PFSK-1 (cell line): ENCODE measurements around the gene CDK5RAP1.

ENCODE experiments used
- FOXP2 ChIP-seq: optimal IDR thresholded peaks from 2 replicates; pipeline ENCODE3; 2011; ENCODE audit warnings: borderline replicate concordance, control low read depth, inconsistent platforms; ENCODE audit not compliant: insufficient read depth; ENCODE audit errors: extremely low read length, extremely low read depth
- POLR2AphosphoS5 ChIP-seq: IDR thresholded peaks from 2 replicates; pipeline ENCODE4 v1.6.1; 2012; ENCODE audit warnings: low read depth, mild to moderate bottlenecking, control low read depth, low read length, moderate library complexity
- REST ChIP-seq, 2 experiments: IDR thresholded peaks; 2 replicates each; pipeline versions ENCODE4 v1.6.1 to v1.8.0; 2011 to 2012; ENCODE audit warnings: low read depth in 2 of 2, low read length in 2 of 2, control low read depth in 1 of 2, inconsistent platforms in 1 of 2, mild to moderate bottlenecking in 1 of 2, moderate library complexity in 1 of 2; ENCODE audit not compliant: insufficient read depth in 1 of 2
- SIN3A ChIP-seq: IDR thresholded peaks from 2 replicates; pipeline ENCODE4 v1.6.1; 2012; ENCODE audit warnings: mild to moderate bottlenecking, low read length, moderate library complexity, borderline replicate concordance; ENCODE audit not compliant: insufficient read depth
- TAF1 ChIP-seq: IDR thresholded peaks from 2 replicates; pipeline ENCODE4 v1.6.1; 2012; ENCODE audit warnings: low read length, control low read depth, borderline replicate concordance; ENCODE audit not compliant: insufficient read depth

CDK5RAP1 gene

DNA sequence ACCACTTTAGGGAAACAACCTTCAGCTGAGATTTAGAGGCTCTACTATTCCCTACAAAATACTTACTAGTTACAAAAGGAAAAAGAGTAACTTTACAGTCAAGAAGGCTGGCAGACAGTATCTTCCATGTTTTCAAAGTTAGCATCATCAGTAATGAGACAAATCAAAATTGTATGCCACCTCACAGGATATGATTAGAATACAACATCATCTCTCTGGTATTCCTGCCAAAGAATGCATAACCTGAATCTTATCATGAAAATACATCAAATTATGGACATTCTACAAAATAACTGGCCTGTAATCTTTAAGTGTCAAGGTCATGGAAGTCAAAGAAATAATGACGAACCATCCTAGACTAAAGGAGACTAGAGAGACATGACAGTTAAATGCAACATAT lies 38.4 kb downstream of the CDK5RAP1 start:
- TF ChIP-seq SIN3A = no peak
- no peak for TF ChIP-seq POLR2AphosphoS5
- no peak for TF ChIP-seq REST (IDR thresholded peaks at IDR 0.05; ENCODE audit: insufficient read depth in 1 of 2, low read depth in 2 of 2, low read length in 2 of 2)
- TF ChIP-seq FOXP2 = no peak
- TF ChIP-seq TAF1 = no peak

- TF ChIP-seq FOXP2 (no peak), REST (IDR thresholded peaks at IDR 0.05; ENCODE audit: insufficient read depth in 1 of 2, low read depth in 2 of 2, low read length in 2 of 2) (no peak), TAF1 (no peak), POLR2AphosphoS5 (no peak), SIN3A (no peak)
Observed at GRCh38 chr20:33359399-33360261, 41.7 kb downstream of the CDK5RAP1 start.

GRCh38 chr20:33353013-33353402 lies 48.3 kb downstream of the CDK5RAP1 start:
- TF ChIP-seq TAF1 = no peak
- TF ChIP-seq SIN3A = no peak
- TF ChIP-seq POLR2AphosphoS5 = no peak
- TF ChIP-seq FOXP2 = no peak

DNA sequence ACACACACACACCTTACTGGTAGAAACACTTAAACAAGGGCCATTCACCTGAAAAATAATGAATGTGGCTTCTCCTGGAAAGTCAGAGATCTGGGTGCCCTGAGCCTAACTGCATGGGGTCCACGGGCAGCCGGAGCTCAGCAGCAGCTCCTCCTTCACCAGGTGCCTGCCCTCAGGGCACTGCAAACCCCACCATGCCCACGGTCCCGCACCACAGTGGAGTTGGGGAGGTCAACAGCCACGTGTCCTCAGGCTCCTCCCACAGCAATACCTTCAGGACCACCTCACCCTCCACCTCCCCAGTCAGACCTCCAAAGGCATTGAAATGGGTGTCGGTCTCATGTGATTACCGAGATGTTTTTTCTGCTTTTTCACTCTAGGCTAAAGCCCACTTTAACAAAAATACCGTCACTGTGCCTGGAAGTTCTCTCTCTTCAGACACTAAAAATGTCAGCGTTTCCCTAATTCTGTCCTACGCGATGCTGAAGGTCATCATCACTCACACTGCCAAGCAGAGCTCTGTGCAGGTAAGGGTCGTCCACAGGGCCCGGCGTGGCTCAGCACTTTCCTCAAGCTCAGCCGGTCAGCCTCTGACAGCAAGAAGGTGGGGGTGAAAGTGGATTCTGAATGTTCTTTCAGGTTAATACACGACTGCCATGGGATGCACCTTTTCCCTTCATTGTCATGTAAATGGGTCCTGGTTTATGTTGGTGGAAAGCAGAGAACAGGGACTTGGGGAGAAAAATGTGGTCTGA lies 48.9 kb downstream of the CDK5RAP1 start:
- TF ChIP-seq FOXP2 = no peak
- TF ChIP-seq SIN3A = no peak
- TF ChIP-seq TAF1 = no peak

GRCh38 chr20:33351696-33352095 lies 49.6 kb downstream of the CDK5RAP1 start:
- no peak for TF ChIP-seq TAF1
- no peak for TF ChIP-seq FOXP2
- TF ChIP-seq REST (IDR thresholded peaks at IDR 0.05; ENCODE audit: insufficient read depth in 1 of 2, low read depth in 2 of 2, low read length in 2 of 2) = no peak
- TF ChIP-seq SIN3A = no peak
